ENCODE data around the gene ZBTB49.

DNA sequence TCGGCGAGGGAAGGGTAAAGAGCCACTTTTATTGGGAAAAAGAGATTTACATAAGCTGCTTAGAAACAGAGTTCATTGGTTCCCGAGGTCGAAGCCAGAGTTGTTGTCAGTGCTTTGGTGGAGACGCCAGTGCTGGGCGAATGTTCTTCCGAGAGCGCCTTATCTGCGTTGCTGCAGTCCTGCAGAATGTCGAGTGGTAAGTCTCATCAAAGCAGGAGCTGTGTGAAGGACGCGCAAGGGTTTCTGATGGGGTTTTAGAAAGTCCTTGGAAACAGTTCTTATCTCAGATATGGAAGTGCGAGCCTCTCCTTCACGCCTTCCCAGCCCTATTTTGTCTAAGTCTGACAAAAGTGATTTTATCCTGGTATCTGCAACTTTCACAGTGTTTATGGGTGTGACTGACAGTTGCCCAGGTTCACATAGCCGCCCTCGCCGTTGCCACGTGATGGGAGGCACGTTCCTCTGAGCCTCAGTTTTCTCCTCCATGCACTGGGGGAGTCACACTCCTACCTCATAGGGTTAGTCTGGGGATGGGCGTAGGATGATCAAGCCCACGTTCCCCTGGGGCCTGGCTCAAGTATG is 49.5 kb downstream of the ZBTB49 start:
- TF ChIP-seq POLR2A (IDR thresholded peaks at IDR 0.05; ENCODE audit: low read depth, low read length) (no peak), CEBPB (IDR thresholded peaks at IDR 0.05; ENCODE audit: low read depth, low read length) (no peak), RAD21 (IDR thresholded peaks at IDR 0.05; ENCODE audit: low read length) (no peak), CHD1 (IDR thresholded peaks at IDR 0.05; ENCODE audit: low read depth, low read length) (no peak), RCOR1 (IDR thresholded peaks at IDR 0.05; ENCODE audit: insufficient replicate concordance, low read length) (no peak), BHLHE40 (IDR thresholded peaks at IDR 0.05; ENCODE audit: low read depth, low read length) (no peak)
- TF ChIP-seq, protein P1, sequence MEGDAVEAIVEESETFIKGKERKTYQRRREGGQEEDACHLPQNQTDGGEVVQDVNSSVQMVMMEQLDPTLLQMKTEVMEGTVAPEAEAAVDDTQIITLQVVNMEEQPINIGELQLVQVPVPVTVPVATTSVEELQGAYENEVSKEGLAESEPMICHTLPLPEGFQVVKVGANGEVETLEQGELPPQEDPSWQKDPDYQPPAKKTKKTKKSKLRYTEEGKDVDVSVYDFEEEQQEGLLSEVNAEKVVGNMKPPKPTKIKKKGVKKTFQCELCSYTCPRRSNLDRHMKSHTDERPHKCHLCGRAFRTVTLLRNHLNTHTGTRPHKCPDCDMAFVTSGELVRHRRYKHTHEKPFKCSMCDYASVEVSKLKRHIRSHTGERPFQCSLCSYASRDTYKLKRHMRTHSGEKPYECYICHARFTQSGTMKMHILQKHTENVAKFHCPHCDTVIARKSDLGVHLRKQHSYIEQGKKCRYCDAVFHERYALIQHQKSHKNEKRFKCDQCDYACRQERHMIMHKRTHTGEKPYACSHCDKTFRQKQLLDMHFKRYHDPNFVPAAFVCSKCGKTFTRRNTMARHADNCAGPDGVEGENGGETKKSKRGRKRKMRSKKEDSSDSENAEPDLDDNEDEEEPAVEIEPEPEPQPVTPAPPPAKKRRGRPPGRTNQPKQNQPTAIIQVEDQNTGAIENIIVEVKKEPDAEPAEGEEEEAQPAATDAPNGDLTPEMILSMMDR (conservative IDR thresholded peaks at IDR 0.05; ENCODE audit: low read depth, low read length): no peak
- TF ChIP-seq, protein P2, sequence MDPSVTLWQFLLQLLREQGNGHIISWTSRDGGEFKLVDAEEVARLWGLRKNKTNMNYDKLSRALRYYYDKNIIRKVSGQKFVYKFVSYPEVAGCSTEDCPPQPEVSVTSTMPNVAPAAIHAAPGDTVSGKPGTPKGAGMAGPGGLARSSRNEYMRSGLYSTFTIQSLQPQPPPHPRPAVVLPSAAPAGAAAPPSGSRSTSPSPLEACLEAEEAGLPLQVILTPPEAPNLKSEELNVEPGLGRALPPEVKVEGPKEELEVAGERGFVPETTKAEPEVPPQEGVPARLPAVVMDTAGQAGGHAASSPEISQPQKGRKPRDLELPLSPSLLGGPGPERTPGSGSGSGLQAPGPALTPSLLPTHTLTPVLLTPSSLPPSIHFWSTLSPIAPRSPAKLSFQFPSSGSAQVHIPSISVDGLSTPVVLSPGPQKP (IDR thresholded peaks at IDR 0.05; ENCODE audit: borderline replicate concordance, low read depth, low read length): no peak

All from IMR-90 (cell line).